ENCODE measurements around the gene MED13. TPM values are rescaled to one million over a fixed set of nuclear protein-coding genes. Genes with fewer than 3 reads are reported as not detected.
"Not testable (repeated sequence)": the region's sequence is repeated elsewhere in the genome, so short reads cannot be mapped to it uniquely, and the experiment has no call there.

MED13 gene
- total RNA-seq, 4 donors from 2014 or later, result 62.4 to 166 (median 111) TPM

DNA sequence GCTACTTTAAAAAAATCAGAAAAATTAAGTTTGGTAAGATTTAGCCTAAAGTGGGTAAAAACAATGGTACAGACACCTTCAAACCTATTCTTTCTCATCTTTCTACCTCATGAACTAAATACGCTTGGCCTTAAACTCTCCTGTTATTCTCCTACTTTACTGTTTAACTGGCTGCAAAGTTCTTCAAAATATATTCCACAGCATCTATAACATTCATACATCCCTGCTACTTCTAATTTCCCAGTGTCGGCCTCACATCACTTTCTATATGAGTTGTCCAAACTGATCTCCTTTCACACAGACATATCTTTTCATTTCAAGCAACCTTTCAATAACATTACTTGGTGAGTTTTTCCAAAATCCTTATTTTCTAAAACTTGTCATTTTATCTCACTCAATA lies 64.0 kb downstream of the MED13 start:
- Histone ChIP-seq H3K4me3 (no peak overlapping the region), H3K4me1 (peaks cover 0 to 36% (median 5%) of the 10 kb centered on the region in 4 donors), H3K27ac (no peak overlapping the region), H3K27me3 (no peaks in the 10 kb centered on the region), H3K36me3 (peaks cover 0 to 18% (median 0%) of the 10 kb centered on the region in 3 donors), H3K9me3 (no peaks in the 10 kb centered on the region)
- no peak for DNase-seq (ENCODE audit: low spot score in 2 of 2)
- WGBS, 2 donors, result 98% methylated on average over 2 of the region's 2 CpGs
- TF ChIP-seq EP300 (IDR thresholded peaks at IDR 0.05), result no peak
- no peak for TF ChIP-seq POLR2A (IDR thresholded peaks at IDR 0.05)

GRCh38 chr17:62000186-62000585 lies 64.9 kb downstream of the MED13 start:
- Histone ChIP-seq H3K4me3 (no peak overlapping the region), H3K27ac (no peak overlapping the region), H3K27me3 (no peaks in the 10 kb centered on the region), H3K9me3 (no peaks in the 10 kb centered on the region), H3K4me1 (peaks cover 0 to 39% (median 5%) of the 10 kb centered on the region in 4 donors), H3K36me3 (peaks cover 0 to 17% (median 0%) of the 10 kb centered on the region in 3 donors)
- no peak for DNase-seq (ENCODE audit: low spot score in 2 of 2)
- WGBS, 2 donors, result 95 to 96% methylated on average over 3 of the region's 3 CpGs
- TF ChIP-seq EP300 (IDR thresholded peaks at IDR 0.05) (no peak), POLR2A (IDR thresholded peaks at IDR 0.05) (no peak), CTCF (IDR thresholded peaks at IDR 0.05) (no peak)

DNA sequence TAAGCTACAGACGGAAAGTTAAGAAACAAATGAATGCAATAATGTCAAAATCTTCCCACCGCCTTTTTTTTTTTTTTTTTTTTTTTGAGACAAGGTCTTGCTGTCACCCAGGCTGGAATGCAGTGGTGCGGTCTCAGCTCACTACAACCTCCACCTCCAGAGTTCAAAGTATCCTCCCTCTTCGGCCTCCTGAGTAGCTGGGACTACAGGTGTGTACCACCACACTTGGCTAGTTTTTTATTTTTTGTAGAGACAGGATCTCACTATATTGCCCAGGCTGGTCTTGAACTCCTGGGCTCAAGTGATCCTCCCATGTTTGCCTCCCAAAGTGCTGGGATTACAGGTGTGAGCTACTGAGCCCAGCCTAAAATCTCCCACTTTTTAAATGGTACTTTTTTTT lies 66.5 kb downstream of the MED13 start:
- H3K27me3 ChIP-seq; DNase-seq (ENCODE audit: low spot score in 2 of 2); H3K27ac ChIP-seq; H3K9me3 ChIP-seq; H3K4me3 ChIP-seq: not testable (repeated sequence)
- Histone ChIP-seq H3K4me1 (peaks cover 0 to 39% (median 5%) of the 10 kb centered on the region in 4 donors), H3K36me3 (peaks cover 0 to 20% (median 3%) of the 10 kb centered on the region in 3 donors)
- WGBS, 2 donors, result 89 to 92% methylated on average over 4 of the region's 4 CpGs

DNA sequence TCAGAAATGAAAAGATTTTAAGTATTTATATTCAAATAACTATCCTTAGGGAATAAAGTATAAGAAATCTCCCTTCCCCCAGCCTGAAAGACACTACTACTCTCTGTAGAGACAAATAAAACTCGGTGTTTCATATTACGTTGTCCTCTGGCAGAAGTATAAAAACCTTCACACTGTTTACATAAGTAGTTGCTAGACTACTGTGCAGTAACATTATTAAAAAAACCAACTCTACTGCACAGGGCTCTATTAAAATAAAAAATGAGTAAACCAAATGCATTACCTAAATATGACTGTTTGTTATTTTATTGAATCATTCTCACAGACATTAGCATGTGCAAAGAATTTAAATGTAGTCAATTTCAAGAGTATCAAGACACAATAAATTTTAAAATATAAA lies 67.4 kb downstream of the MED13 start:
- Histone ChIP-seq H3K27me3 (no peaks in the 10 kb centered on the region), H3K9me3 (no peaks in the 10 kb centered on the region), H3K27ac (no peak overlapping the region), H3K4me3 (no peak overlapping the region), H3K36me3 (peaks cover 0 to 24% (median 3%) of the 10 kb centered on the region in 3 donors), H3K4me1 (peaks cover 0 to 39% (median 5%) of the 10 kb centered on the region in 4 donors)
- TF ChIP-seq CTCF (IDR thresholded peaks at IDR 0.05), result no peak
- TF ChIP-seq EP300 (IDR thresholded peaks at IDR 0.05), result no peak
- no peak for TF ChIP-seq POLR2A (IDR thresholded peaks at IDR 0.05)
- no peak for DNase-seq (ENCODE audit: low spot score in 2 of 2)
- WGBS, 2 donors, result 11 to 27% methylated on average over 2 of the region's 2 CpGs

DNA sequence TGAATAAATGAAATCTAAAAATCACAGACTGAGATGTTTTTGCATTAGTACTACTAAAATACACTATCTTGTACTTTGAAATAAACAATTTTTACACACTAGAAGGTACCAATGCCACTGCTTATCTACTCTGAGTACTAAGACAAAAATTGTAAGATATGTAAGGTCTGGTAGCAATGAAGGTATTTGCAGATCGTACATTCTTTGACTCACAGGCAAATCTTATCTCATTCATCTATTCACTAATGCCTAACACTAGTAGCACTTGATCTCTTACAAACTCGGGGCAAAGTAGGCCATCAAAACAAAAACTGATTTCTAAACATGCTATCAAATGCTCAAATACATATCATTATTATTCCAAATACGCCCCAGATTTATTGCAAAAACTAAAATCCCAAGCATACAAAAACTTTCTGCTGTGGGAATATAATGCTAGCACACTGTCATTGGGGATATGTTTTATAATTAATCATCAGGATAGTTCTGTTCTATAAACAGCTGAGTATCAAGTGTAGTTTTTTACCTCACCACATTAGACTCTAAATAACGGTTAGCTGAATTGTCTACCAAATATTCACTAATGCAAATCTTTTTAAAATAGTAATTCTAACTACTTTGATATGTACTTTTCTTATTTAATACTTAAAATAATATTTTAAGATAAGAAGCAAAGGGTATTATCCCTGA lies 68.0 kb downstream of the MED13 start:
- Histone ChIP-seq H3K9me3 (no peaks in the 10 kb centered on the region), H3K27ac (no peak overlapping the region), H3K4me1 (peaks cover 0 to 39% (median 5%) of the 10 kb centered on the region in 4 donors), H3K27me3 (no peaks in the 10 kb centered on the region), H3K36me3 (peaks cover 0 to 30% (median 3%) of the 10 kb centered on the region in 3 donors), H3K4me3 (no peak overlapping the region)
- 69 to 80% methylated on average over 4 of the region's 4 CpGs for WGBS, 2 donors
- DNase-seq (ENCODE audit: low spot score in 2 of 2), result no peak
- TF ChIP-seq EP300 (IDR thresholded peaks at IDR 0.05), result no peak
- no peak for TF ChIP-seq POLR2A (IDR thresholded peaks at IDR 0.05)
- TF ChIP-seq CTCF (IDR thresholded peaks at IDR 0.05), result no peak

- TF ChIP-seq EP300 (IDR thresholded peaks at IDR 0.05) (no peak), POLR2A (IDR thresholded peaks at IDR 0.05) (no peak), CTCF (IDR thresholded peaks at IDR 0.05) (no peak)
- H3K4me3 ChIP-seq, result no peak overlapping the region
- H3K4me1 ChIP-seq, result no peaks in the 10 kb centered on the region
- WGBS, 2 donors, result 94 to 97% methylated on average over 3 of the region's 3 CpGs
- no peaks in the 10 kb centered on the region for H3K27me3 ChIP-seq
- H3K36me3 ChIP-seq, result peaks cover 0 to 75% (median 0%) of the 10 kb centered on the region in 3 donors
- H3K9me3 ChIP-seq, result no peaks in the 10 kb centered on the region
- H3K27ac ChIP-seq, result no peak overlapping the region
- DNase-seq (ENCODE audit: low spot score in 2 of 2), result no peak
Measured at GRCh38 chr17:61989509-61989908, 75.6 kb downstream of the MED13 start.
